Measurements from ENCODE around the gene EGFL8. TPM values are rescaled to one million over a fixed set of nuclear protein-coding genes. Genes with fewer than 3 reads are reported as not detected.

EGFL8 gene
- total RNA-seq, 1 donor: 0.72 TPM

- DNase-seq (ENCODE audit: low read depth): peak; percentile 12
- TF ChIP-seq CTCF (IDR thresholded peaks at IDR 0.05; ENCODE audit: insufficient read depth, low read length): no peak
- H3K4me3 ChIP-seq (ENCODE audit: low read depth, low read length): peak overlapping the region; percentile 94
Measured at GRCh38 chr6:32178547-32179440, 14.4 kb downstream of the EGFL8 start.

GRCh38 chr6:32179766-32180405, 15.5 kb downstream of the EGFL8 start:
- no peak for TF ChIP-seq CTCF (IDR thresholded peaks at IDR 0.05; ENCODE audit: insufficient read depth, low read length)
- peak overlapping the region; percentile 94 for H3K4me3 ChIP-seq (ENCODE audit: low read depth, low read length)

GRCh38 chr6:32181148-32181702, 16.8 kb downstream of the EGFL8 start:
- no peak for TF ChIP-seq CTCF (IDR thresholded peaks at IDR 0.05; ENCODE audit: insufficient read depth, low read length)
- DNase-seq (ENCODE audit: low read depth): no peak

More at GRCh38 chr6:32179766-32180405, 15.5 kb downstream of the EGFL8 start:
- no peak for DNase-seq (ENCODE audit: low read depth)

GRCh38 chr6:32181915-32182529, 17.6 kb downstream of the EGFL8 start:
- no peak for TF ChIP-seq CTCF (IDR thresholded peaks at IDR 0.05; ENCODE audit: insufficient read depth, low read length)
- no peak overlapping the region for H3K4me3 ChIP-seq (ENCODE audit: low read depth, low read length)
- DNase-seq (ENCODE audit: low read depth): no peak

More at GRCh38 chr6:32181148-32181702, 16.8 kb downstream of the EGFL8 start:
- no peak overlapping the region for H3K4me3 ChIP-seq (ENCODE audit: low read depth, low read length)

GRCh38 chr6:32182555-32182981, 18.2 kb downstream of the EGFL8 start:
- DNase-seq (ENCODE audit: low read depth): no peak
- no peak for TF ChIP-seq CTCF (IDR thresholded peaks at IDR 0.05; ENCODE audit: insufficient read depth, low read length)
- H3K4me3 ChIP-seq (ENCODE audit: low read depth, low read length): no peak overlapping the region

- DNase-seq (ENCODE audit: low read depth): no peak
- no peak for TF ChIP-seq CTCF (IDR thresholded peaks at IDR 0.05; ENCODE audit: insufficient read depth, low read length)
Measured at GRCh38 chr6:32183030-32183429, 18.6 kb downstream of the EGFL8 start.

More at GRCh38 chr6:32183030-32183429, 18.6 kb downstream of the EGFL8 start:
- no peak overlapping the region for H3K4me3 ChIP-seq (ENCODE audit: low read depth, low read length)

Measured in fibroblast of the aortic adventitia (primary cell).